AG04450 (cell line): ENCODE measurements around the gene CNGB1. TPM values are rescaled to one million over a fixed set of nuclear protein-coding genes. Genes with fewer than 3 reads are reported as not detected.
A peak's percentile ranks its signal among the peaks of the same experiment; 100 is the strongest.

Experiments
- CTCF ChIA-PET: fragments of 300-600, 350-600 bp; formaldehyde crosslinking; extraction: SDS; loops from one replicate; lab custom pipeline; 2022; ENCODE audit warnings: antibody characterized with exemption, inconsistent platforms; lab: Charles Lee
- POLR2A ChIA-PET: fragments of 350-600 bp; formaldehyde crosslinking; extraction: SDS; loops from one replicate; lab custom pipeline; 2021; ENCODE audit warnings: antibody characterized with exemption, inconsistent platforms; lab: Yijun Ruan, JAX
- DNase-seq: peaks from one replicate; pipeline ENCODE4 v3.0.0-alpha.2; 2011; ENCODE audit warnings: low read depth, low spot score
- H3K27ac ChIP-seq: one replicate; pipeline ENCODE4 v1.5.1; 2012; ENCODE audit warnings: low read depth, low read length, control low read depth
- H3K27me3 ChIP-seq: one replicate; pipeline ENCODE4 v1.6.0; 2012; ENCODE audit warnings: low read length; ENCODE audit not compliant: control insufficient read depth, insufficient read depth
- H3K4me3 ChIP-seq: 2 replicates; pipeline ENCODE4 v1.5.1; 2011; ENCODE audit warnings: mild to moderate bottlenecking, low read depth, low read length, control low read depth
- H3K9me3 ChIP-seq: 2 replicates; pipeline ENCODE4 v1.5.1; 2012; ENCODE audit warnings: low read length; ENCODE audit not compliant: control insufficient read depth, insufficient read depth
- CTCF ChIP-seq: IDR thresholded peaks from 2 replicates; pipeline ENCODE4 v1.5.1; 2011; ENCODE audit warnings: low read depth, low read length, control low read depth, inconsistent platforms
- polyA plus RNA-seq: library from polyadenylated mRNA; depleted of rRNA; stranded (reverse); fragments of >200 nt; gene quantifications from 2 replicates; pipeline ENCODE4 v1.2.3, GENCODE V29; 2011

CNGB1 gene
- polyA plus RNA-seq, 1 experiment, result not detected

- DNase-seq, result no peak
- no peak for TF ChIP-seq CTCF
- ChIA-PET POLR2A (no interaction called here), CTCF (no interaction called here)
- no peak overlapping the region for H3K4me3 ChIP-seq
- H3K27me3 ChIP-seq, result peaks cover 11% of the 10 kb centered on the region
- H3K9me3 ChIP-seq, result no peaks in the 10 kb centered on the region
- no peak overlapping the region for H3K27ac ChIP-seq
These were observed 21.9 kb downstream of the CNGB1 start for GRCh38 chr16:57949013-57949412.

GRCh38 chr16:57948027-57948426 is 22.9 kb downstream of the CNGB1 start:
- CTCF ChIA-PET, result interaction anchor here (0.6 kb wide), 1 partner anchor 42 kb away, joined by 4 read pairs; no protein-coding TSS in a partner anchor

GRCh38 chr16:57947261-57947660 is 23.7 kb downstream of the CNGB1 start:
- ChIA-PET POLR2A (no interaction called here), CTCF (interaction anchor here (0.6 to 0.9 kb wide), 2 partner anchors 41 to 47 kb away, joined by 3 to 4 read pairs; no protein-coding TSS in a partner anchor)
- TF ChIP-seq CTCF, result no peak
- DNase-seq, result no peak
- Histone ChIP-seq H3K9me3 (no peaks in the 10 kb centered on the region), H3K4me3 (no peak overlapping the region), H3K27me3 (peaks cover 9% of the 10 kb centered on the region), H3K27ac (no peak overlapping the region)

More at GRCh38 chr16:57948027-57948426, 22.9 kb downstream of the CNGB1 start:
- Histone ChIP-seq H3K27ac (no peak overlapping the region), H3K4me3 (no peak overlapping the region), H3K9me3 (no peaks in the 10 kb centered on the region), H3K27me3 (peaks cover 9% of the 10 kb centered on the region)
- no peak for TF ChIP-seq CTCF
- POLR2A ChIA-PET, result no interaction called here
- DNase-seq, result no peak

GRCh38 chr16:57946181-57946801 is 24.6 kb downstream of the CNGB1 start:
- ChIA-PET CTCF (interaction anchor here (0.6 kb wide), 1 partner anchor 237 kb away, joined by 4 read pairs; no protein-coding TSS in a partner anchor), POLR2A (no interaction called here)
- no peak for DNase-seq
- Histone ChIP-seq H3K27me3 (peaks cover 12% of the 10 kb centered on the region), H3K4me3 (no peak overlapping the region), H3K27ac (no peak overlapping the region), H3K9me3 (no peaks in the 10 kb centered on the region)
- TF ChIP-seq CTCF, result no peak

- Histone ChIP-seq H3K4me3 (no peak overlapping the region), H3K27me3 (peaks cover 14% of the 10 kb centered on the region), H3K27ac (no peak overlapping the region), H3K9me3 (no peaks in the 10 kb centered on the region)
- ChIA-PET POLR2A (no interaction called here), CTCF (no interaction called here)
- DNase-seq, result no peak
- TF ChIP-seq CTCF, result peak; percentile 21; the same call in 1 of the 2 replicates
These were observed 25.2 kb downstream of the CNGB1 start for GRCh38 chr16:57945740-57946138.
